Measurements from ENCODE around the gene NKAIN1.
A peak's percentile ranks its signal among the peaks of the same experiment; 100 is the strongest.

DNA sequence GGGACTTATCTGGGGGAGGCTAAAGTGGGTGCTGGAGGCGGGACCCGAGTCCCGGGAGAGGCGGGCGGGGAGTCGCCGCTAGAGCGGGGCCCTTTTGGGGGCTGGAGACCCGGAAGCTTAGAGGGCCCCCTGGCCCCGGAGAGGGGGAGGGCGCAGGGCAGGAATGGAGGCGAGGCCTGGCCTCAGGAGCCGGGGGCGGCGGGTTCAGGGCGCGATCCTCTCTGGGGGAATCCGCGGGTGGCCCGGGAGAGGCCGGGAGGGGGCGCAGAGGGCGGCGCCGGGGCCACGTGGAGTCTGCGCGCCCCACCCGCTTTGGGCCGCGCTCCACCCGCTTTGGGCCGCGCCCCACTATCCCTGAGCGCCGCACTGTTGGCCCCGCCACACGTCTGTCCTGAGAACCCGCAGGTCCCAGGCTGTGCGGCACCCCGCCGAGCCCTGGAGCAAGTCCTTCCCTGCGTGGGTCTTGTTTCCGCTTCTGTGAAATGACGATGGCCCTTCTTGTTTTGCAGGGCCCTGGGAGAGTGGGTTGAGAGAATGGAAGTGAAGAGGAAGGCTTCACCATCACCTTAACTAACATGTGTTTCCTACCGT lies 84.4 kb downstream of the NKAIN1 start:
- TF ChIP-seq, protein P1, sequence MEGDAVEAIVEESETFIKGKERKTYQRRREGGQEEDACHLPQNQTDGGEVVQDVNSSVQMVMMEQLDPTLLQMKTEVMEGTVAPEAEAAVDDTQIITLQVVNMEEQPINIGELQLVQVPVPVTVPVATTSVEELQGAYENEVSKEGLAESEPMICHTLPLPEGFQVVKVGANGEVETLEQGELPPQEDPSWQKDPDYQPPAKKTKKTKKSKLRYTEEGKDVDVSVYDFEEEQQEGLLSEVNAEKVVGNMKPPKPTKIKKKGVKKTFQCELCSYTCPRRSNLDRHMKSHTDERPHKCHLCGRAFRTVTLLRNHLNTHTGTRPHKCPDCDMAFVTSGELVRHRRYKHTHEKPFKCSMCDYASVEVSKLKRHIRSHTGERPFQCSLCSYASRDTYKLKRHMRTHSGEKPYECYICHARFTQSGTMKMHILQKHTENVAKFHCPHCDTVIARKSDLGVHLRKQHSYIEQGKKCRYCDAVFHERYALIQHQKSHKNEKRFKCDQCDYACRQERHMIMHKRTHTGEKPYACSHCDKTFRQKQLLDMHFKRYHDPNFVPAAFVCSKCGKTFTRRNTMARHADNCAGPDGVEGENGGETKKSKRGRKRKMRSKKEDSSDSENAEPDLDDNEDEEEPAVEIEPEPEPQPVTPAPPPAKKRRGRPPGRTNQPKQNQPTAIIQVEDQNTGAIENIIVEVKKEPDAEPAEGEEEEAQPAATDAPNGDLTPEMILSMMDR (conservative IDR thresholded peaks at IDR 0.05; ENCODE audit: low read depth in 2 of 2), result no peak; a peak in 1 of 4 replicates
- TF ChIP-seq POLR2AphosphoS5 (IDR thresholded peaks at IDR 0.05; ENCODE audit: low read depth) (no peak), CREB1 (CRISPR knock-in tag; IDR thresholded peaks at IDR 0.05; ENCODE audit: low read depth) (0 out of 2 replicates have a peak, but pooled peaks have one; percentile 9), EZH2phosphoT487 (IDR thresholded peaks at IDR 0.05; ENCODE audit: unreplicated experiment) (no peak)
- TF ChIP-seq, protein P2, sequence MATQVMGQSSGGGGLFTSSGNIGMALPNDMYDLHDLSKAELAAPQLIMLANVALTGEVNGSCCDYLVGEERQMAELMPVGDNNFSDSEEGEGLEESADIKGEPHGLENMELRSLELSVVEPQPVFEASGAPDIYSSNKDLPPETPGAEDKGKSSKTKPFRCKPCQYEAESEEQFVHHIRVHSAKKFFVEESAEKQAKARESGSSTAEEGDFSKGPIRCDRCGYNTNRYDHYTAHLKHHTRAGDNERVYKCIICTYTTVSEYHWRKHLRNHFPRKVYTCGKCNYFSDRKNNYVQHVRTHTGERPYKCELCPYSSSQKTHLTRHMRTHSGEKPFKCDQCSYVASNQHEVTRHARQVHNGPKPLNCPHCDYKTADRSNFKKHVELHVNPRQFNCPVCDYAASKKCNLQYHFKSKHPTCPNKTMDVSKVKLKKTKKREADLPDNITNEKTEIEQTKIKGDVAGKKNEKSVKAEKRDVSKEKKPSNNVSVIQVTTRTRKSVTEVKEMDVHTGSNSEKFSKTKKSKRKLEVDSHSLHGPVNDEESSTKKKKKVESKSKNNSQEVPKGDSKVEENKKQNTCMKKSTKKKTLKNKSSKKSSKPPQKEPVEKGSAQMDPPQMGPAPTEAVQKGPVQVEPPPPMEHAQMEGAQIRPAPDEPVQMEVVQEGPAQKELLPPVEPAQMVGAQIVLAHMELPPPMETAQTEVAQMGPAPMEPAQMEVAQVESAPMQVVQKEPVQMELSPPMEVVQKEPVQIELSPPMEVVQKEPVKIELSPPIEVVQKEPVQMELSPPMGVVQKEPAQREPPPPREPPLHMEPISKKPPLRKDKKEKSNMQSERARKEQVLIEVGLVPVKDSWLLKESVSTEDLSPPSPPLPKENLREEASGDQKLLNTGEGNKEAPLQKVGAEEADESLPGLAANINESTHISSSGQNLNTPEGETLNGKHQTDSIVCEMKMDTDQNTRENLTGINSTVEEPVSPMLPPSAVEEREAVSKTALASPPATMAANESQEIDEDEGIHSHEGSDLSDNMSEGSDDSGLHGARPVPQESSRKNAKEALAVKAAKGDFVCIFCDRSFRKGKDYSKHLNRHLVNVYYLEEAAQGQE (IDR thresholded peaks at IDR 0.05; ENCODE audit: unreplicated experiment), result no peak

Measured in GM23338 (cell line).